Breast epithelium (tissue), 3 donors: ENCODE data around the gene VEGFD.

ENCODE experiments used
- CTCF ChIP-seq, 3 donors: fragments of 450-650 bp; IDR thresholded peaks; one replicate each; pipeline ENCODE4 v1.5.1; 2016 to 2017; ENCODE audit warnings: antibody characterized with exemption in 3 of 3, mild to moderate bottlenecking in 3 of 3, moderate library complexity in 3 of 3
- POLR2AphosphoS5 ChIP-seq, 3 donors: sonication (generic); formaldehyde crosslinking; IDR thresholded peaks; one replicate each; pipeline ENCODE4 v1.6.1; 2017; ENCODE audit warnings: antibody characterized with exemption in 3 of 3

- TF ChIP-seq CTCF (IDR thresholded peaks at IDR 0.05) (no peak), POLR2AphosphoS5 (IDR thresholded peaks at IDR 0.05) (no peak)
Observed at GRCh38 chrX:15410430-15410829, 26.2 kb upstream of the VEGFD start.
